HG03378 (cell line): ENCODE measurements around the gene LCOR.
A peak's percentile ranks its signal among the peaks of the same experiment; 100 is the strongest.
"Not testable (repeated sequence)": the region's sequence is repeated elsewhere in the genome, so short reads cannot be mapped to it uniquely, and the experiment has no call there.

Experiments used
- ATAC-seq: cut with Tn5 transposase; IDR thresholded peaks from one replicate; pipeline ENCODE4 v1.9.1; 2021; ENCODE audit warnings: mild to moderate bottlenecking, moderate library complexity; ENCODE audit not compliant: unreplicated experiment

LCOR gene

GRCh38 chr10:96838529-96838928 lies 6.4 kb downstream of the LCOR start:
- ATAC-seq = no peak

GRCh38 chr10:96840841-96841518 lies 8.9 kb downstream of the LCOR start:
- ATAC-seq = no peak

DNA sequence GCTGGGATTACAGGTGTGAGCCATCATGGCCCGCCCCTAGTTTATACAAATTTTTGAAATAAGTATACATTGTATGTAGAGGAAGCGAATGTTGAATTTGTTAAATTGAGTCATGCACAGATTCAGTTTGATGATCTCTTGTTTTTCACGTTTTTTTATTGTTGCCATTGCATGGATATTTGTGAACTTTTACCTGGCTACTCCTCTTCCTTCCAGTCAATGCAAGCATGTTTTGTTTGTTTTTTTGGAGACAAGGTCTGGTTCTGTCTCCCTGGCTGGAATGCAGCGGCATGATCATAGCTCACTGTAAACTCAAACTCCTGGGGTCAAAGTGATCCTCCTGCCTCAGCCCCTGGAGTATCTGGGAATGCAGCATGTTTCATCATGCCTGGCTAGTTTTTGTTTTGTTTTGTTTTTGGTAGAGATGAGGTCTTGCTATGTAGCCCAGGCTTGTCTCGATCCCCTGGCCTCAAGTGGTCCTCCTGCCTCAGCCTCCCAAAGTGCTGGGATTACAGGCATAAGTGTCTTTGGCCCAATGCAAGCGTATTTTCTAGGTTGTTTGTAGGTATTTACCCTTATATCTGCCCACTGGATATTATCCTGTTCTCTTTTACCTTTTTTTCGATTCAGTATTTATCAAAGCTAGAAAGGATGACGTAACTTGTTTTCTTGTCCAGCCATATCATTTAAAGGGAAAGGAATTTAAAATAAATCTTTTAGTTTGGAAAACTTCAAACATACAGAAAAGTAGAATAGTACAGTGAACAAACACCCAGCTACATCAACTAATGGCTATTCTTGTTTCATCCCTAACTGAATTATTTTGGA lies 11.0 kb downstream of the LCOR start:
- ATAC-seq = no peak

- ATAC-seq = no peak
These were observed 11.7 kb downstream of the LCOR start for GRCh38 chr10:96843823-96844222.

GRCh38 chr10:96846395-96846794 lies 14.3 kb downstream of the LCOR start:
- ATAC-seq = no peak

GRCh38 chr10:96846926-96847325 lies 14.8 kb downstream of the LCOR start:
- no peak for ATAC-seq

DNA sequence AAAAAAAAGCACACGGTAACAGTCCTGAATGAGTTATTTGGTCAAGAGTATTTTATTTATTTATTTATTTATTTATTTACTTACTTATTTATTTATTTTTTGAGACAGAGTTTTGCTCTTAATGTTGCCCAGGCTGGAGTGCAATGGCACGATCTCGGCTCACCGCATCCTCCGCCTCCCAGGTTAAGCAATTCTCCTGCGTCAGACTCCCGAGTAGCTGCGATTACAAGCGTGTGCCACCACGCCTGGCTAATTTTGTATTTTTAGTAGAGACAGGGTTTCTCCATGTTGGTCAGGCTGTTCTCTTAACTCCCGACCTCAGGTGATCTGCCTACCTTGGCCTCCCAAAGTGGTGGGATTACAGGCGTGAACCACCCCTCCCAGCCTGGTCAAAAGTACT lies 15.3 kb downstream of the LCOR start:
- not testable (repeated sequence) for ATAC-seq

- ATAC-seq = no peak
These were observed 18.0 kb downstream of the LCOR start for GRCh38 chr10:96850113-96850512.

DNA sequence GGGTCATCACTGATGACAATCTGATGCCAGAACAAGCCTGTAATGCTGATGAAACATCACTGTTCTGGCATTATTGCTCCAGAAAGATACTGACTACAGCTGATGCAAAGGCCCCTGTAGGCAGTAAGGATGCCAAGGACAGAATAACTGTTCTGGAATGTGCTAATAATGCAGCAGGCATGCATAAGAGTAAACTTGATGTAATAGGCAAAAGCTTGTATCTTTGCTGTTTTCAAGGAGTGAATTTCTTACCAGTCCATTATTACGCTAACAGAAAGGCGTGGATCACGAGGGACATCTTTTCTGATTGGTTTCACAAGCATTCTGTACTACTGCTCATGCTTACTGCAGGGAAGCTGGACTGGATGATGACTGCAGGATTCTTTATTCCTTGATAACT lies 18.7 kb downstream of the LCOR start:
- no peak for ATAC-seq

GRCh38 chr10:96851281-96851680 lies 19.2 kb downstream of the LCOR start:
- no peak for ATAC-seq

DNA sequence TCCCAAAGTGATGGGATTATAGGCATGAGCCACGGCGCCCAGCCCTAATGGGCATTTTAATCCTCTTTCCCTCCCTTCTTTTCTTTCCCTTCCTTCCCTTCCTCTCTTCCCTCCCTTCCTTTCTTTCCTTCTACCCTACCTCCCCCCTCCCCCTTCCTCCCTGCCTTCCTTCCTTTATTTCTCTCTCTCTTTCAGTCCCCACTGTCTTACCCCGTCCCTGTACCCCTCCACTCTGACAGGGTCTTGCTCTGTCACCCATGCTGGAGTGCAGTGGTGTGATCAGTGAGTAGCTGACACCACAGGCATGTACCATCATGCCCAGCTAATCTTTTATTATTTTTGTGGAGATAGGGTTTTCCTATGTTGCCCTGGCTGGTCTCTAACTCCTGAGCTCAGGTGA lies 24.2 kb downstream of the LCOR start:
- no peak for ATAC-seq

DNA sequence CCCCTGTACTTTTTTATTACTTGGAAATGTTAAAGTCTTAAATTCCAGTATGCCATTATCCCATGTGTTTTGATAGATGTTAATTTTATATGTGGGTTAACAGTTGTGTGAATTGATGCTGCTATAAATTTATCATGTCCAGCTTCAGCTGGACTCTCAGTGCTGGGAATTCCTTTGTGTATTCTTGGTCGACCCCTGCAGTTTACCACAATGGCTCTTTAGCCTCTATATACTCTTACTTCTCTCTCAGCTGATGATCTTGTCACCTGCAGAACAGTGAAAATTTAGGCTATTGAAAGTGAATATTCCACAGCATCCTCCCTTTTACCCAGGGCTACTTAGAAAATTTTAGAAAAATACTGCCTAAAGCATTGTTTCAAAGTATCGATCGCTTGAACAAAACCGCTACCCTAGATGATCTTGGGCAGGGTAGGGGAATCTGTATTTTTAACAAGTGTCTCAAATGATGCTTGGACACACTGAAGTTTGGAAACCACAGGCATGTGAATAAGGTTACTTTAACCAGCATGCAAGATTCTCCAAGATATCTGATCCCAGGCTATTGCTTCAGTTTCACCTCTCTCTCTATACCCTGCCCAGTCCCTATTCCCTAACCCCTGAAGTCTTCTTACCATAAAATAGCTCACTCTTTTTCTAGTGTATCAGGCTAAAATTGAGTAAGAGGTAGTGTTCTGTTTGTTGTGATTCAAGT lies 25.4 kb downstream of the LCOR start:
- no peak for ATAC-seq

- no peak for ATAC-seq
These were observed 26.1 kb downstream of the LCOR start for GRCh38 chr10:96858038-96858705.

GRCh38 chr10:96858706-96859050 lies 26.6 kb downstream of the LCOR start:
- no peak for ATAC-seq

- ATAC-seq = no peak
These were observed 28.7 kb downstream of the LCOR start for GRCh38 chr10:96860631-96861277.

- ATAC-seq = peak; percentile 61
These were observed 31.9 kb downstream of the LCOR start for GRCh38 chr10:96863922-96864543.

DNA sequence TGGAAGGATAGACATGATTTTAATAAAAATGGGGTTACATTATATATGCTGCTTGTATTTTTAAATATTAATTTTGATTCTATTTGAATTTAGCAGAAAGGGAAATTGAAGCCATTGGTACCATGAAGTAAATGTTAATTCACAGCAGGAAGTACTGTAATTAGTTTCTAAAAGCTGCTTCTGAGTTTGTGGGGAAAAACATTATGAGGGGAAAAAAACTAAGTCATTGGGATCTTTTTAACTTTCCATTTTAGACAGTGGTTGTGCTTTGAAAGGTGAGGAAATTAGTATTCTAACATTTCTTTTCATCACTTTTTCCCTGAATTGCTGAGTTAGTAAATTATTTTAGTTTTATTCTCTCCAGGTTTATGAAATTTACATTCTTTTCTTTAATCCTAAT lies 41.0 kb downstream of the LCOR start:
- ATAC-seq = no peak

DNA sequence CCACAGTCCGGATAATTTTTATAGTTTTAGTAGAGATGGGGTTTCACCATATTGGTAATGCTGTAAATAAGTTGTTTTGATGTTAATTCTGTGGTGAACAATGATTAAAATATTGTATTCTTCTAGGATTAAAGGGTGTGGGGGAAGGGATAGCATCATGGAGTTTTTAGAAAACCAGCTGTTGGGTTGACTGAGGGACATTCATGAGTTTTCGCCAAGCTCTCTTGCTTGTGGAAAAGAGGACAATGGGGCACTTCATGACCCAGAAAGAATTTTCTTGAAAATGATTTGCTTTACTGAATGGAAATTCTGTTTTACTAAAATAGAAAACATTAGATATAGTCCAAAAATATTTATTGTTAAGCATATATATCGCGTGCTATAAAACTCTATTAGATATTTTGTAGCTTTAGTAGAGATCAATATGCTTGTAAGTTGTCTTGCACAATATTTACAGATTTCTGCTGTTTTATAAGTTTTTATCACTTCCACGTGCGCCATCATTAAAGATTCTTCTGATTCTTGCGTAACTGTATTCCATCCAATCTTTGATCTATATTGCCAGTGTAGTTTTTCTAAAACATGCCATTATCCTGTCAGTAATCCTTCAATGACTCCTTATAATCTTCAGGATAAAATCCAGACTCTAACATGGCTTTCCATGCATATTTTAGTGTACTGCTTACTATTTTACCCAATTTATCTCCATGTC lies 41.8 kb downstream of the LCOR start:
- no peak for ATAC-seq

DNA sequence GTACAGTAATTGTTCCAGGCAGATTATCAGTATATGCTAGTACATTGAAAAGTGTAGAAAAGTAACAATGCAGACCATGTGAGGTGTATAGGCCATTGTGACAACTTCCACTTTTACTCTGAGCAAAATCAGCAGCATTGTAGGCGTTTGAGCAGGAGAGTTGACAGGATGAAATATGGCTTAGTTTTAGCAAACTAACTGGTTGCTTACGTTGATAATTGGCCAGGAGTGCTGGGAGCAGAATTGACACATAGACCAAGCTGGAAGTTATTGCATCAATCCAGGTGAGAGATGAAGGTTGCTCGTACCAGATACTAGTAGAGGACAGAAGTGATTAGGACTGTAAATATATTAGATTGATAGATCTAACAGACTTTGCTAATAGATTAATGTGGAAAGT lies 46.0 kb downstream of the LCOR start:
- ATAC-seq = no peak

- ATAC-seq = no peak
These were observed 48.5 kb downstream of the LCOR start for GRCh38 chr10:96880575-96880974.
